ENCODE measurements around the gene C17orf50. TPM values are rescaled to one million over a fixed set of nuclear protein-coding genes. Genes with fewer than 3 reads are reported as not detected.
A peak's percentile ranks its signal among the peaks of the same experiment; 100 is the strongest.

The C17orf50 gene
- total and polyA plus RNA-seq, 9 donors: not detected

DNA sequence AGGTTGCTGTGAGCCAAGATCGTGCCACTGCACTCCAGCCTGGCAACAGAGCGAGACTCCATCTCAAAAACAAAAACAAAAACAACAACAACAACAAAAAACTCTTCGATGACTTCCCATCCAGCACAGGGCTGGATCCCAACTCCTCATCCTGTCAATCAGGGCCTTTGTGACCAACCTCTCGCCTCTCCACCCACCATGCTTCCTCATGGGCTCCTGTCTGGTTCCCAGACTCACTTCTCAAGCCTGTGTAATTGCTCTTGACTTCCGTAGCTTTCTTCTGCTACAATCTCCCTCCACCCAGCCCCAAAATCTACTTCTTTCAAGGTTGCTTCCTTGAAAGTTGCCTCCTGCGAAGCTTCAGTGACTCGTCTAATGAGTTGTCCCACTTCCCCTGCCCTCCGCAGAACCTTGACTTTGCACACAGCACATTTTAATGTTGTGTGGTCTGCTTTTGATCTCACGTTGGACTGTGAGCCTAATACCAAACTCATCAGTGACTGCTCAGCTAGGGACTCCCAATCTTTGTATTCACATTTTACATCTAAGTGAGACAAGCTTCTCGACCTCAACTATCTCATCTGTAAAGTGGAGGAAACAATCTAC, 30.2 kb upstream of the C17orf50 start:
- TF ChIP-seq POLR2A (IDR thresholded peaks at IDR 0.05) (no peak), EP300 (IDR thresholded peaks at IDR 0.05) (no peak)
- TF ChIP-seq, protein P1, sequence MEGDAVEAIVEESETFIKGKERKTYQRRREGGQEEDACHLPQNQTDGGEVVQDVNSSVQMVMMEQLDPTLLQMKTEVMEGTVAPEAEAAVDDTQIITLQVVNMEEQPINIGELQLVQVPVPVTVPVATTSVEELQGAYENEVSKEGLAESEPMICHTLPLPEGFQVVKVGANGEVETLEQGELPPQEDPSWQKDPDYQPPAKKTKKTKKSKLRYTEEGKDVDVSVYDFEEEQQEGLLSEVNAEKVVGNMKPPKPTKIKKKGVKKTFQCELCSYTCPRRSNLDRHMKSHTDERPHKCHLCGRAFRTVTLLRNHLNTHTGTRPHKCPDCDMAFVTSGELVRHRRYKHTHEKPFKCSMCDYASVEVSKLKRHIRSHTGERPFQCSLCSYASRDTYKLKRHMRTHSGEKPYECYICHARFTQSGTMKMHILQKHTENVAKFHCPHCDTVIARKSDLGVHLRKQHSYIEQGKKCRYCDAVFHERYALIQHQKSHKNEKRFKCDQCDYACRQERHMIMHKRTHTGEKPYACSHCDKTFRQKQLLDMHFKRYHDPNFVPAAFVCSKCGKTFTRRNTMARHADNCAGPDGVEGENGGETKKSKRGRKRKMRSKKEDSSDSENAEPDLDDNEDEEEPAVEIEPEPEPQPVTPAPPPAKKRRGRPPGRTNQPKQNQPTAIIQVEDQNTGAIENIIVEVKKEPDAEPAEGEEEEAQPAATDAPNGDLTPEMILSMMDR (IDR thresholded peaks at IDR 0.05): no peak
- DNase-seq: no peak
- H3K27me3 ChIP-seq: no peaks in the 10 kb centered on the region
- 79 to 85% (median 83%) methylated on average over 10 of the region's 10 CpGs for WGBS, 3 donors
- H3K4me3 ChIP-seq: no peak overlapping the region
- H3K4me1 ChIP-seq (ENCODE audit: insufficient read depth): peaks cover 10% of the 10 kb centered on the region
- H3K27ac ChIP-seq: no peak overlapping the region
- intact Hi-C loops (cut with DNase I): no loop called here
- H3K36me3 ChIP-seq: no peaks in the 10 kb centered on the region
- H3K9me3 ChIP-seq: no peaks in the 10 kb centered on the region

GRCh38 chr17:35731239-35731916, 29.3 kb upstream of the C17orf50 start, which contains the start of gene RASL10B:
RASL10B (plus strand) TSS chr17:35731639; CDS start chr17:35735185, 3,546 bp downstream.
- Histone ChIP-seq H3K27ac (peak within 1 kb of the TSS; percentile 40 to 42), H3K9me3 (no peaks in the 10 kb centered on the region), H3K36me3 (no peaks in the 10 kb centered on the region), H3K4me3 (peak within 1 kb of the TSS; percentile 84), H3K4me1 (ENCODE audit: insufficient read depth) (peaks cover 10% of the 10 kb centered on the region), H3K27me3 (no peaks in the 10 kb centered on the region)
- WGBS, 3 donors: 3 to 8% (median 3%) methylated on average over 17 to 44 of the region's 44 CpGs
- peak; percentile 61 to 80 (median 67) for DNase-seq
- intact Hi-C loops (cut with DNase I): no loop called here
- TF ChIP-seq EP300 (IDR thresholded peaks at IDR 0.05) (no peak), POLR2A (IDR thresholded peaks at IDR 0.05) (no peak)
- TF ChIP-seq, protein P1 (IDR thresholded peaks at IDR 0.05): no peak

DNA sequence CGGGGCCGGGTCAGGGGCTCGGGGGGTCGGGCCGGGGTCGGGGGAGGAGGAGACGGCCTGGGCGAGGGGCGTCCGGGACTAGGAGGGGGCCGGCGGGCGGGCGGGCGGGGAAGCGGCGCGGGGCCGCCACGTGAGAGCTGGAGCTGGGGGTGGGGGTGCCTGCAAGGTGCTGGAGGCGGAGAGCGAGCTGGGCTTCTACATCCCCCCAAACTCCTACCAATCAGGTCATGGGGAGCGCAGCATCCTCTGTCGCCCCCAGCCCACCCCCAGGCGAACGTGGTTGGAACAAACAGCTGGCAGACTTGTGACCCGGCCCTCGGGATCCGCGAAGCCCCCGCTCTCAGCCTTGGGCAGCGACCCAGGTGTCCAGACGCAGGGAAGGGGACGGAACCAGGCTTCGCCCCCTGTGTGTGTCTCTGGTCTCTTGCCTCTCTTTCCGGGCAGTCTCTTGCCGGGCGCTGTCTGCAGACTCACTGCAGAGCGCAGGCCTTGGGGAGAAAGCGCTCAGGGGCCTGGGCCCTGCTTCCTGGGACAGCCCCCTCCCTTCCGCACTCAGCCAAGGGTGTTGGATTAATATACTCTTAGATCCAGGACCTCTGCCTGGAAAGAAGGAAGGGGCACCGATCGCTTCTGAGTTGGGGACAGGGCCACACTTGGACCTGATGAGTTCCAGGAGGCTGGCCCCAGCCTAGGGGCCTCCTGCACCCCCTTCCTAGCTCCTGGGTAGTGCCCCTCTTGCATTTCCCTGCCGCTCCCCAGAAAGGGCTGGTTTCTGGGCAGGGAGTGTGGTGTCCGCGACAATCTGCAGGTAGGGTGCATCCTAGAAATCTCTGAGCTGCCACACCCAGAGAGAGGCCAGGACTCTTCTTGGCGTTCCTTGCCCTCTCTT, 28.5 kb upstream of the C17orf50 start:
- peak in 3 of 5 donors; percentile 51 to 58 (median 53) for DNase-seq
- 10 to 17% (median 13%) methylated on average over 37 to 46 of the region's 47 CpGs for WGBS, 3 donors
- peaks cover 7% of the 10 kb centered on the region for H3K4me1 ChIP-seq (ENCODE audit: insufficient read depth)
- H3K9me3 ChIP-seq: no peaks in the 10 kb centered on the region
- TF ChIP-seq POLR2A (IDR thresholded peaks at IDR 0.05) (no peak), EP300 (IDR thresholded peaks at IDR 0.05) (no peak)
- TF ChIP-seq, protein P1 (IDR thresholded peaks at IDR 0.05): no peak
- H3K36me3 ChIP-seq: no peaks in the 10 kb centered on the region
- intact Hi-C loops (cut with DNase I): no loop called here
- H3K4me3 ChIP-seq: peak overlapping the region; percentile 84
- H3K27me3 ChIP-seq: no peaks in the 10 kb centered on the region
- peak overlapping the region; percentile 40 to 42 for H3K27ac ChIP-seq

- DNase-seq: no peak
- Histone ChIP-seq H3K27me3 (no peaks in the 10 kb centered on the region), H3K4me1 (ENCODE audit: insufficient read depth) (peaks cover 7% of the 10 kb centered on the region), H3K9me3 (no peaks in the 10 kb centered on the region), H3K4me3 (no peak overlapping the region), H3K27ac (peak overlapping the region in 1 of 2 donors; percentile 40), H3K36me3 (no peaks in the 10 kb centered on the region)
- WGBS, 3 donors: 74 to 87% (median 78%) methylated on average over 1 of the region's 1 CpG
- TF ChIP-seq POLR2A (IDR thresholded peaks at IDR 0.05) (no peak), EP300 (IDR thresholded peaks at IDR 0.05) (no peak)
- TF ChIP-seq, protein P1 (IDR thresholded peaks at IDR 0.05): no peak
- intact Hi-C loops (cut with DNase I): no loop called here
These were observed 27.9 kb upstream of the C17orf50 start for GRCh38 chr17:35732806-35733136.

Measured in ovary (tissue), 9 donors.